GM18951 (cell line): Measurements from ENCODE around the gene BDH1.
"Not testable (repeated sequence)": the region's sequence is repeated elsewhere in the genome, so short reads cannot be mapped to it uniquely, and the experiment has no call there.

Experiments used
- POLR2A ChIP-seq: IDR thresholded peaks from 4 replicates; pipeline ENCODE4 v1.6.1; 2011; ENCODE audit warnings: mild to moderate bottlenecking; ENCODE audit not compliant: insufficient read length, insufficient read depth; ENCODE audit errors: extremely low read depth
- in situ Hi-C: fragments of 300-500 bp; cut with MboI; formaldehyde crosslinking; loops from one replicate; pipeline ENCODE4 v1.12.0; 2022; ENCODE audit warnings: low sequenced_read_pairs, mixed read lengths, inconsistent platforms; ENCODE audit not compliant: unreplicated experiment

The BDH1 gene

GRCh38 chr3:197478746-197479668 is 76.8 kb downstream of the BDH1 start:
- in situ Hi-C loops: no loop called here
- TF ChIP-seq POLR2A: no peak

GRCh38 chr3:197477816-197478215 is 78.0 kb downstream of the BDH1 start:
- in situ Hi-C loops: not testable (repeated sequence)

GRCh38 chr3:197475997-197476525 is 79.7 kb downstream of the BDH1 start:
- TF ChIP-seq POLR2A: no peak
- in situ Hi-C loops: no loop called here

GRCh38 chr3:197475514-197475913 is 80.3 kb downstream of the BDH1 start:
- TF ChIP-seq POLR2A: no peak
- in situ Hi-C loops: no loop called here

- in situ Hi-C loops: no loop called here
- no peak for TF ChIP-seq POLR2A
Observed at GRCh38 chr3:197472151-197472550, 83.6 kb downstream of the BDH1 start.

- in situ Hi-C loops: no loop called here
- no peak for TF ChIP-seq POLR2A
Observed at GRCh38 chr3:197471221-197472010, 84.4 kb downstream of the BDH1 start.

GRCh38 chr3:197468866-197469382 is 86.8 kb downstream of the BDH1 start:
- in situ Hi-C loops: no loop called here

GRCh38 chr3:197468167-197468566 is 87.6 kb downstream of the BDH1 start:
- no peak for TF ChIP-seq POLR2A
- in situ Hi-C loops: no loop called here

More at GRCh38 chr3:197468866-197469382, 86.8 kb downstream of the BDH1 start:
- TF ChIP-seq POLR2A: no peak

- TF ChIP-seq POLR2A: no peak
Observed at GRCh38 chr3:197466586-197467399, 89.0 kb downstream of the BDH1 start.

GRCh38 chr3:197465996-197466549 is 89.7 kb downstream of the BDH1 start:
- in situ Hi-C loops: no loop called here
- TF ChIP-seq POLR2A: no peak

More at GRCh38 chr3:197466586-197467399, 89.0 kb downstream of the BDH1 start:
- in situ Hi-C loops: no loop called here

- no peak for TF ChIP-seq POLR2A
- in situ Hi-C loops: no loop called here
Observed at GRCh38 chr3:197465197-197465995, 90.4 kb downstream of the BDH1 start.
